ENCODE data around the gene SPA17.

Gene SPA17

DNA sequence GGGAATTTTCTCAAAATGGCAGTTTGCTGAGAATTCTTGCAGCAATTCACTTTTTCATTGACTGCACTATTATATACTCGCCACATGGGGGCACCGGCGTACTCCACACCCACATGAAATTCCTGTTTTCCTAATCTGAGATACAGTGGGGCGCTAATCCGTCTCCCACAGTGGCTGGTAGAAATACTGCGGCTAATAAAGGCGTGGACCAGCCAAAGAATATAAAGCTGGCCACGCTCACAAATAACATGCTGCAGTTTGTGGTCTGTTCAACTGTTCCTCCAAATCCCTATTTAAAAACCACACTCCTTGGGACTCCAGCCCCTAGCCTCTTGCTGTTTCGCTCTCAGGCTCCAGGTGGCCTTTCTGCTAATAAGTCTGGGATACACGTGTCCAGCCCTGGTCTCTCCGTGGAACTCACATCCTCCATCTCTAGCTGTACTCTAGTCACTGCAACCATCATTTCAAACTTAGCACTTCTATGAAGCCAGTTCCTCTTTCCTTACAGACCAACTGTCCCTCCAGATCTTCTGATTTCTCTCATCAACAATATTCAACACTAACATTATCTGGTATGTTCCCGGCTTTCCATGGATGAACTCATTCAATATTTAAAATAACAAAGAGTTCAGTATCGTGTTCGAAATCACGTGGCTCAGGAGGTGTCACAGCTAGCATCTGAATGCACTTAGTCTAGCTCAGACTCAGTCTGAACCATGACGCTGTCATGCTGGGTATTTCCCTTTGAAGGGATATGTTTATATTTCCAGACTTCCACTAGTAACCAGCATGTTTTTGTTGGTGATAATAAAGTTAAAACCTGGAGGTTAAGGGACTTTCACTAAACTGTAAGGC is 29.1 kb upstream of the SPA17 start:
- peak; percentile 76 for DNase-seq (ENCODE audit: low read depth)
- TF ChIP-seq, protein P1, sequence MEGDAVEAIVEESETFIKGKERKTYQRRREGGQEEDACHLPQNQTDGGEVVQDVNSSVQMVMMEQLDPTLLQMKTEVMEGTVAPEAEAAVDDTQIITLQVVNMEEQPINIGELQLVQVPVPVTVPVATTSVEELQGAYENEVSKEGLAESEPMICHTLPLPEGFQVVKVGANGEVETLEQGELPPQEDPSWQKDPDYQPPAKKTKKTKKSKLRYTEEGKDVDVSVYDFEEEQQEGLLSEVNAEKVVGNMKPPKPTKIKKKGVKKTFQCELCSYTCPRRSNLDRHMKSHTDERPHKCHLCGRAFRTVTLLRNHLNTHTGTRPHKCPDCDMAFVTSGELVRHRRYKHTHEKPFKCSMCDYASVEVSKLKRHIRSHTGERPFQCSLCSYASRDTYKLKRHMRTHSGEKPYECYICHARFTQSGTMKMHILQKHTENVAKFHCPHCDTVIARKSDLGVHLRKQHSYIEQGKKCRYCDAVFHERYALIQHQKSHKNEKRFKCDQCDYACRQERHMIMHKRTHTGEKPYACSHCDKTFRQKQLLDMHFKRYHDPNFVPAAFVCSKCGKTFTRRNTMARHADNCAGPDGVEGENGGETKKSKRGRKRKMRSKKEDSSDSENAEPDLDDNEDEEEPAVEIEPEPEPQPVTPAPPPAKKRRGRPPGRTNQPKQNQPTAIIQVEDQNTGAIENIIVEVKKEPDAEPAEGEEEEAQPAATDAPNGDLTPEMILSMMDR (conservative IDR thresholded peaks at IDR 0.05; ENCODE audit: low read length): peak; percentile 81
- H3K4me3 ChIP-seq (ENCODE audit: low read length): peak overlapping the region; percentile 40

GRCh38 chr11:124646148-124646547 is 27.6 kb upstream of the SPA17 start:
- TF ChIP-seq, protein P1 (conservative IDR thresholded peaks at IDR 0.05; ENCODE audit: low read length): no peak
- H3K4me3 ChIP-seq (ENCODE audit: low read length): no peak overlapping the region
- DNase-seq (ENCODE audit: low read depth): no peak

- no peak for DNase-seq (ENCODE audit: low read depth)
- TF ChIP-seq, protein P1 (conservative IDR thresholded peaks at IDR 0.05; ENCODE audit: low read length): no peak
These were observed 25.1 kb upstream of the SPA17 start for GRCh38 chr11:124648610-124649009.

DNA sequence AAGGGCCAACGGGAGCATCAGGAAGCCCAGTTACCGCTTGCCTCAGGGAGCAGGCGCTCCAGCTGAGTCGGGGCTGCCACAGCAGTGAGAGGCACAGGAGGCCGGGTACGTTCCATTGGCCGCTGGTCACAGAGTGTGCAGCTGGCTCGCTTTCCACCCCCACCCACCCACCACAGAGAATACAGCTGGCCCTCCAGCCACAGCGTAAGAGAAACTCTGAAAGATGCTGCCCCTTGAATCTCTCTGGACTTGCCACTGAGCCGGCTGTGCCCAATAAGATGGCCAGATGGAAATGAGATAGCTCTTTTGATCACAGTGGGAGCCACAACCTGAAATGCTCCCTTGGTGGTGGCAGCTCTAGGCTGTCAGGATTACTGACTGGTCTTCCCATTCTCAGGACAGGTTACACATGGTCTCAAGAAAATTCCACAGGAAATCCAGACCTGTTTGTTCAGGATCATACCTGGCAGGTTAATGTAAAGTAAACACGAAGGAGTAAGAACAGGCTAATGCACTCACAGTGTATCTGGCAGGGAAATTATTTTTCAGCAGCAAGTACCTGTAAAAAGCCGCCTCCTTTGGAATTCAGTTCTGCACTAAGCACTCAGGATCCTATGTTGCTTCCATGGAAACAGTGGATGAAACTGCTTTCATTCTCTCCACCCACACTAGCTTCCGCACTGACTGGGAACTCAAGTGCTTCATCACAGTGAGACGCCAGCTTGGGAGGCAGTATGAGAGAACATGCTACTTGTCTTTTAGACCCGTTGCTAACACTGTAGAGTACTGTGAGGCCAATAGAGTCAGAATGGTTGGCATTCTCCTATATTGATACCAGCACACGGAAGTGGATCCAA is 16.7 kb upstream of the SPA17 start:
- no peak for DNase-seq (ENCODE audit: low read depth)
- TF ChIP-seq, protein P1 (conservative IDR thresholded peaks at IDR 0.05; ENCODE audit: low read length): no peak
- no peak overlapping the region for H3K4me3 ChIP-seq (ENCODE audit: low read length)

More at GRCh38 chr11:124648610-124649009, 25.1 kb upstream of the SPA17 start:
- no peak overlapping the region for H3K4me3 ChIP-seq (ENCODE audit: low read length)

DNA sequence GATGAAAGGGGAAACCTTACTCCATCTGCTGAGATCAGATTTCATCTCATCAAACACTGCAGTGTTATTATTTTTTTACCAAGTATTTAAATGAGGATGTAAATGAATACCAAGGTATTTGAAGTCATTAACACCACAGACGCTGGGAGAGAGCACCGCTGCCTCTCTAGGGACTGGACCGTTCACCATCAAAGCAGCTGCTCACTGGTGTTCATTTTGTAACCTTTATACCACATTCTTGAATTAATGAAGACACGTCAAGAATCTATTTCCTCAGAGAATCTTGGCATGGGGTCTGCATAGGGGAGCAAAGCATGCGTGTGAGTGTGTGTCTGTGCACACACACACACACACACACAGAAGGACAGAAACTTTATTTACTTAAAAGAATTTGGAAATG is 15.8 kb upstream of the SPA17 start:
- H3K4me3 ChIP-seq (ENCODE audit: low read length): no peak overlapping the region
- TF ChIP-seq, protein P1 (conservative IDR thresholded peaks at IDR 0.05; ENCODE audit: low read length): no peak
- DNase-seq (ENCODE audit: low read depth): no peak

- DNase-seq (ENCODE audit: low read depth): no peak
- TF ChIP-seq, protein P1 (conservative IDR thresholded peaks at IDR 0.05; ENCODE audit: low read length): no peak
- H3K4me3 ChIP-seq (ENCODE audit: low read length): no peak overlapping the region
These were observed 15.2 kb upstream of the SPA17 start for GRCh38 chr11:124658501-124658900.
